ENCODE results near the gene ERMP1.

The ERMP1 gene

DNA sequence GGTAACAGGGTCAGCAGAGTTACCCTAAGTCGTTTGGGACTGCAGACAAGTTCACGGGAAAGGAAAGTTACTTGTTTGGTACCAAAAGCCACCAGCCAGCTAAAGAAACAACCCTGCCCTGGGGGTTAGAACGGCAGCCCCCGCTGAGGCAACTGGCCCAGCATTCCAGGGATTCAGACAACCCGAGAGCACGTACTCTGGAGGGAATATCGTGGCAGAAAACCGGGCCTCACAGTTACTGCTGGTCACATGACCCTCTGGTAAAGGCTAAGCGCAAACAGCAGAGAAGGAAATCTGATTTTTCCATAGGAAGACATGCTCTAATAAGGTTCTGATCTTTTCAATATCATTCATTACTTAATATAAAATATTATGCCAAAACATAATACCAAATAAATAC is 35.3 kb upstream of the ERMP1 start:
- ATAC-seq = no peak

GRCh38 chr9:5866685-5867084 is 33.8 kb upstream of the ERMP1 start:
- TF ChIP-seq ZFP3 (CRISPR knock-in tag; IDR thresholded peaks at IDR 0.05) (no peak), CREB5 (CRISPR knock-in tag; IDR thresholded peaks at IDR 0.05; ENCODE audit: low read depth) (no peak), ZC3H10 (CRISPR knock-in tag; IDR thresholded peaks at IDR 0.05) (no peak), ZNF70 (CRISPR knock-in tag; IDR thresholded peaks at IDR 0.05) (no peak), OSR1 (CRISPR knock-in tag; IDR thresholded peaks at IDR 0.05) (no peak), RARB (CRISPR knock-in tag; IDR thresholded peaks at IDR 0.05) (no peak), TOX (CRISPR knock-in tag; IDR thresholded peaks at IDR 0.05; ENCODE audit: borderline replicate concordance) (no peak), ZNF8 (CRISPR knock-in tag; IDR thresholded peaks at IDR 0.05) (no peak), ZNF565 (CRISPR knock-in tag; conservative IDR thresholded peaks at IDR 0.05; ENCODE audit: low read depth) (no peak), ZFP30 (CRISPR knock-in tag; IDR thresholded peaks at IDR 0.05) (no peak), GLIS3 (CRISPR knock-in tag; IDR thresholded peaks at IDR 0.05) (no peak), BACH2 (CRISPR knock-in tag; IDR thresholded peaks at IDR 0.05; ENCODE audit: borderline replicate concordance) (no peak), ARNTL (CRISPR knock-in tag; IDR thresholded peaks at IDR 0.05; ENCODE audit: borderline replicate concordance, low read depth) (no peak), SNAI2 (CRISPR knock-in tag; IDR thresholded peaks at IDR 0.05) (no peak), ESRRG (CRISPR knock-in tag; IDR thresholded peaks at IDR 0.05) (no peak), ISL1 (CRISPR knock-in tag; IDR thresholded peaks at IDR 0.05) (no peak), CSDC2 (CRISPR knock-in tag; IDR thresholded peaks at IDR 0.05) (no peak)
- TF ChIP-seq, protein P1, sequence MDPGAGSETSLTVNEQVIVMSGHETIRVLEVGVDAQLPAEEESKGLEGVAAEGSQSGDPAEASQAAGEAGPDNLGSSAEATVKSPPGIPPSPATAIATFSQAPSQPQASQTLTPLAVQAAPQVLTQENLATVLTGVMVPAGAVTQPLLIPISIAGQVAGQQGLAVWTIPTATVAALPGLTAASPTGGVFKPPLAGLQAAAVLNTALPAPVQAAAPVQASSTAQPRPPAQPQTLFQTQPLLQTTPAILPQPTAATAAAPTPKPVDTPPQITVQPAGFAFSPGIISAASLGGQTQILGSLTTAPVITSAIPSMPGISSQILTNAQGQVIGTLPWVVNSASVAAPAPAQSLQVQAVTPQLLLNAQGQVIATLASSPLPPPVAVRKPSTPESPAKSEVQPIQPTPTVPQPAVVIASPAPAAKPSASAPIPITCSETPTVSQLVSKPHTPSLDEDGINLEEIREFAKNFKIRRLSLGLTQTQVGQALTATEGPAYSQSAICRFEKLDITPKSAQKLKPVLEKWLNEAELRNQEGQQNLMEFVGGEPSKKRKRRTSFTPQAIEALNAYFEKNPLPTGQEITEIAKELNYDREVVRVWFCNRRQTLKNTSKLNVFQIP (CRISPR knock-in tag; IDR thresholded peaks at IDR 0.05; ENCODE audit: borderline replicate concordance, low read depth) = no peak
- TF ChIP-seq, protein P2, sequence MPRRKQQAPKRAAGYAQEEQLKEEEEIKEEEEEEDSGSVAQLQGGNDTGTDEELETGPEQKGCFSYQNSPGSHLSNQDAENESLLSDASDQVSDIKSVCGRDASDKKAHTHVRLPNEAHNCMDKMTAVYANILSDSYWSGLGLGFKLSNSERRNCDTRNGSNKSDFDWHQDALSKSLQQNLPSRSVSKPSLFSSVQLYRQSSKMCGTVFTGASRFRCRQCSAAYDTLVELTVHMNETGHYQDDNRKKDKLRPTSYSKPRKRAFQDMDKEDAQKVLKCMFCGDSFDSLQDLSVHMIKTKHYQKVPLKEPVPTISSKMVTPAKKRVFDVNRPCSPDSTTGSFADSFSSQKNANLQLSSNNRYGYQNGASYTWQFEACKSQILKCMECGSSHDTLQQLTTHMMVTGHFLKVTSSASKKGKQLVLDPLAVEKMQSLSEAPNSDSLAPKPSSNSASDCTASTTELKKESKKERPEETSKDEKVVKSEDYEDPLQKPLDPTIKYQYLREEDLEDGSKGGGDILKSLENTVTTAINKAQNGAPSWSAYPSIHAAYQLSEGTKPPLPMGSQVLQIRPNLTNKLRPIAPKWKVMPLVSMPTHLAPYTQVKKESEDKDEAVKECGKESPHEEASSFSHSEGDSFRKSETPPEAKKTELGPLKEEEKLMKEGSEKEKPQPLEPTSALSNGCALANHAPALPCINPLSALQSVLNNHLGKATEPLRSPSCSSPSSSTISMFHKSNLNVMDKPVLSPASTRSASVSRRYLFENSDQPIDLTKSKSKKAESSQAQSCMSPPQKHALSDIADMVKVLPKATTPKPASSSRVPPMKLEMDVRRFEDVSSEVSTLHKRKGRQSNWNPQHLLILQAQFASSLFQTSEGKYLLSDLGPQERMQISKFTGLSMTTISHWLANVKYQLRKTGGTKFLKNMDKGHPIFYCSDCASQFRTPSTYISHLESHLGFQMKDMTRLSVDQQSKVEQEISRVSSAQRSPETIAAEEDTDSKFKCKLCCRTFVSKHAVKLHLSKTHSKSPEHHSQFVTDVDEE (CRISPR knock-in tag; IDR thresholded peaks at IDR 0.05) = no peak

More for the DNA sequence above, 35.3 kb upstream of the ERMP1 start:
- no peak for TF ChIP-seq ZNF70 (CRISPR knock-in tag; IDR thresholded peaks at IDR 0.05)

DNA sequence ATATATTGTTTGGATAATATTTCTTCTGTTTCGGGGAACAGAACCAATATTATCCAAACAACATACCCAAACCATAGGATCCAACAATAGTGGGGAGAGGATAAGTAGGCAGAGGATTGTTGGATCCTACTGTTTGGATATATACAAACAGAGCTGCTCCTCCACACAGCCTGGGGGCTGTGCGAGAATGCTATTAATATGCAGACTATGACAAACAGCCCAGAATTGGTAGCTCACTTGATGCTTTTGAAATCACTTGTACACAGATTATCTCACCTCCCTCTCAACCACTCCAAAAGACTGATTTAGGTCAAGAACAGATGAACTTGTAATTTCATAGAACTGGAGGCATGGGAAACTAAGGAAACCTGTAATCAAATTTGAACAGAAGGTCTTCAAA is 33.4 kb upstream of the ERMP1 start:
- no peak for ATAC-seq
- TF ChIP-seq ZNF565 (CRISPR knock-in tag; conservative IDR thresholded peaks at IDR 0.05; ENCODE audit: low read depth) (no peak), ZFP30 (CRISPR knock-in tag; IDR thresholded peaks at IDR 0.05) (no peak), BACH2 (CRISPR knock-in tag; IDR thresholded peaks at IDR 0.05; ENCODE audit: borderline replicate concordance) (no peak), RARB (CRISPR knock-in tag; IDR thresholded peaks at IDR 0.05) (no peak)
- TF ChIP-seq, protein P1 (CRISPR knock-in tag; IDR thresholded peaks at IDR 0.05; ENCODE audit: borderline replicate concordance, low read depth) = no peak

More at GRCh38 chr9:5866685-5867084, 33.8 kb upstream of the ERMP1 start:
- ATAC-seq = no peak

- ATAC-seq = no peak
- no peak for TF ChIP-seq ZNF565 (CRISPR knock-in tag; conservative IDR thresholded peaks at IDR 0.05; ENCODE audit: low read depth)
- TF ChIP-seq ARNTL (CRISPR knock-in tag; IDR thresholded peaks at IDR 0.05; ENCODE audit: borderline replicate concordance, low read depth) = no peak
- TF ChIP-seq SNAI2 (CRISPR knock-in tag; IDR thresholded peaks at IDR 0.05) = no peak
- TF ChIP-seq, protein P2 (CRISPR knock-in tag; IDR thresholded peaks at IDR 0.05) = no peak
- TF ChIP-seq, protein P3, sequence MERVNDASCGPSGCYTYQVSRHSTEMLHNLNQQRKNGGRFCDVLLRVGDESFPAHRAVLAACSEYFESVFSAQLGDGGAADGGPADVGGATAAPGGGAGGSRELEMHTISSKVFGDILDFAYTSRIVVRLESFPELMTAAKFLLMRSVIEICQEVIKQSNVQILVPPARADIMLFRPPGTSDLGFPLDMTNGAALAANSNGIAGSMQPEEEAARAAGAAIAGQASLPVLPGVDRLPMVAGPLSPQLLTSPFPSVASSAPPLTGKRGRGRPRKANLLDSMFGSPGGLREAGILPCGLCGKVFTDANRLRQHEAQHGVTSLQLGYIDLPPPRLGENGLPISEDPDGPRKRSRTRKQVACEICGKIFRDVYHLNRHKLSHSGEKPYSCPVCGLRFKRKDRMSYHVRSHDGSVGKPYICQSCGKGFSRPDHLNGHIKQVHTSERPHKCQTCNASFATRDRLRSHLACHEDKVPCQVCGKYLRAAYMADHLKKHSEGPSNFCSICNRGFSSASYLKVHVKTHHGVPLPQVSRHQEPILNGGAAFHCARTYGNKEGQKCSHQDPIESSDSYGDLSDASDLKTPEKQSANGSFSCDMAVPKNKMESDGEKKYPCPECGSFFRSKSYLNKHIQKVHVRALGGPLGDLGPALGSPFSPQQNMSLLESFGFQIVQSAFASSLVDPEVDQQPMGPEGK (CRISPR knock-in tag; IDR thresholded peaks at IDR 0.05; ENCODE audit: borderline replicate concordance) = no peak
- no peak for TF ChIP-seq RARB (CRISPR knock-in tag; IDR thresholded peaks at IDR 0.05)
- no peak for TF ChIP-seq ZFP3 (CRISPR knock-in tag; IDR thresholded peaks at IDR 0.05)
- TF ChIP-seq GLIS3 (CRISPR knock-in tag; IDR thresholded peaks at IDR 0.05) = no peak
- TF ChIP-seq ESRRG (CRISPR knock-in tag; IDR thresholded peaks at IDR 0.05) = no peak
- TF ChIP-seq ZFP30 (CRISPR knock-in tag; IDR thresholded peaks at IDR 0.05) = no peak
These were observed 31.5 kb upstream of the ERMP1 start for GRCh38 chr9:5864446-5864845.

All from SK-N-SH treated with all-trans-retinoic acid at 6 μM for 48 hours (cell line).